Panc1 (cell line): Measurements from ENCODE around the gene KRTAP16-1. TPM values are rescaled to one million over a fixed set of nuclear protein-coding genes. Genes with fewer than 3 reads are reported as not detected.
A peak's percentile ranks its signal among the peaks of the same experiment; 100 is the strongest.

Experiments used
- ATAC-seq: fragments of 200-7000 bp; cut with Tn5 transposase; 2 replicates; pipeline ENCODE4 v1.9.1; 2020; ENCODE audit warnings: mild to moderate bottlenecking, moderate library complexity
- BruUV-seq: library from RNA; stranded (reverse); fragments of 400-500 nt; replicated peaks from 2 replicates; lab custom pipeline; 2021; lab: Mats Ljungman, UMichigan
- CTCF ChIA-PET: fragments of 300-600 bp; sonication (Branson Sonifier 250); formaldehyde crosslinking; loops from one replicate; lab custom pipeline; 2022; ENCODE audit warnings: antibody characterized with exemption; lab: Charles Lee
- POLR2A ChIA-PET: fragments of 300-600 bp; sonication (Branson Sonifier 250); formaldehyde crosslinking; loops from one replicate; lab custom pipeline; 2022; ENCODE audit warnings: antibody characterized with exemption; lab: Charles Lee
- DNase-seq: peaks from one replicate; pipeline ENCODE4 v3.0.0-alpha.2; 2010; ENCODE audit warnings: low read depth, low spot score
- H3K27ac ChIP-seq: 2 replicates; pipeline ENCODE4 v1.5.1; 2011; ENCODE audit warnings: mild to moderate bottlenecking, low read length, inconsistent platforms
- H3K27me3 ChIP-seq: fragments of 200-500 bp; sonication (Bioruptor generic); 2 replicates; pipeline ENCODE4 v1.6.0; 2014; ENCODE audit warnings: low read length, inconsistent platforms; ENCODE audit not compliant: control insufficient read depth, insufficient read depth
- H3K36me3 ChIP-seq: fragments of 200-500 bp; sonication (Bioruptor generic); 2 replicates; pipeline ENCODE4 v1.5.1; 2014; ENCODE audit warnings: inconsistent platforms, mild to moderate bottlenecking, low read length, moderate library complexity; ENCODE audit not compliant: control insufficient read depth, insufficient read depth
- H3K4me1 ChIP-seq: 2 replicates; pipeline ENCODE4 v1.5.1; 2011; ENCODE audit warnings: inconsistent platforms, mild to moderate bottlenecking, low read length, moderate library complexity; ENCODE audit not compliant: control insufficient read depth, insufficient read depth
- H3K4me3 ChIP-seq, 2 experiments: 2 replicates each; pipeline ENCODE4 v1.5.1; 2011 to 2012; ENCODE audit warnings: low read depth in 2 of 2, low read length in 2 of 2, mild to moderate bottlenecking in 2 of 2, inconsistent platforms in 1 of 2, moderate library complexity in 1 of 2
- H3K9me3 ChIP-seq: fragments of 200-500 bp; sonication (Bioruptor generic); 2 replicates; pipeline ENCODE4 v1.5.1; 2014; ENCODE audit warnings: low read depth, mild to moderate bottlenecking, inconsistent platforms, low read length, moderate library complexity; ENCODE audit not compliant: control insufficient read depth, insufficient read depth
- CTCF ChIP-seq: fragments of 450-650 bp; IDR thresholded peaks from 2 replicates; pipeline ENCODE4 v1.5.1; 2017; ENCODE audit warnings: mild to moderate bottlenecking
- POLR2AphosphoS5 ChIP-seq: IDR thresholded peaks from 2 replicates; pipeline ENCODE4 v1.6.1; 2012; ENCODE audit warnings: mild to moderate bottlenecking, low read depth, low read length, moderate library complexity
- REST ChIP-seq, 2 experiments: IDR thresholded peaks; 2 replicates each; pipeline ENCODE4 v1.6.1; 2011 to 2012; ENCODE audit warnings: low read depth in 2 of 2, control low read depth in 1 of 2, low read length in 1 of 2, mild to moderate bottlenecking in 1 of 2, moderate library complexity in 1 of 2; ENCODE audit not compliant: insufficient read depth in 1 of 2
- SIN3A ChIP-seq: IDR thresholded peaks from 2 replicates; pipeline ENCODE4 v1.6.1; 2012; ENCODE audit warnings: low read depth, mild to moderate bottlenecking, low read length, moderate library complexity, borderline replicate concordance; ENCODE audit not compliant: insufficient read depth
- TCF7L2 ChIP-seq: IDR thresholded peaks from 2 replicates; pipeline ENCODE4 v1.6.1; 2011; ENCODE audit warnings: mild to moderate bottlenecking, low read depth, low read length, inconsistent platforms
- in situ Hi-C: cut with HindIII; loops from 2 replicates; pipeline ENCODE4 v1.10.0; 2016; ENCODE audit warnings: low sequenced_read_pairs, low pct_unique_long_range_greater_than_20kb
- intact Hi-C: fragments of 100-400 bp; cut with micrococcal nuclease; formaldehyde crosslinking; loops from one replicate; pipeline ENCODE4 v1.10.0; 2022; ENCODE audit not compliant: unreplicated experiment
- total RNA-seq: library from RNA; stranded (reverse); gene quantifications from one replicate; pipeline ENCODE4 v1.2.1, GENCODE V29; 2021; ENCODE audit not compliant: unreplicated experiment

Gene KRTAP16-1
- total RNA-seq, 1 experiment from 2014 or later: not detected

- Histone ChIP-seq H3K27me3 (no peaks in the 10 kb centered on the region), H3K4me3 (no peak overlapping the region), H3K4me1 (no peaks in the 10 kb centered on the region), H3K9me3 (no peaks in the 10 kb centered on the region), H3K36me3 (no peaks in the 10 kb centered on the region), H3K27ac (no peak overlapping the region)
- intact Hi-C loops: loop anchor here (10.0 kb wide), 1 partner anchor 340 kb away; no protein-coding TSS in a partner anchor
- ATAC-seq (no peak), DNase-seq (no peak)
- no TSS peak for BruUV-seq
- ChIA-PET POLR2A (no interaction called here), CTCF (no interaction called here)
- TF ChIP-seq SIN3A: no peak
- TF ChIP-seq REST (IDR thresholded peaks at IDR 0.05; ENCODE audit: insufficient read depth in 1 of 2, low read depth in 2 of 2, low read length in 1 of 2): no peak
- TF ChIP-seq TCF7L2: no peak
- TF ChIP-seq POLR2AphosphoS5: no peak
- TF ChIP-seq CTCF: no peak
- in situ Hi-C loops: no loop called here
Measured at GRCh38 chr17:41325126-41325525, 16.0 kb upstream of the KRTAP16-1 start.

GRCh38 chr17:41324180-41325075, 15.3 kb upstream of the KRTAP16-1 start:
- POLR2A ChIA-PET: no interaction called here
- CTCF ChIA-PET: no interaction called here
- no peak overlapping the region for H3K27ac ChIP-seq
- H3K4me1 ChIP-seq: no peaks in the 10 kb centered on the region
- no peaks in the 10 kb centered on the region for H3K27me3 ChIP-seq
- no TSS peak for BruUV-seq
- no peaks in the 10 kb centered on the region for H3K36me3 ChIP-seq
- TF ChIP-seq REST (IDR thresholded peaks at IDR 0.05; ENCODE audit: insufficient read depth in 1 of 2, low read depth in 2 of 2, low read length in 1 of 2) (no peak), CTCF (peak; percentile 75)
- in situ Hi-C loops: no loop called here
- ATAC-seq (peak; percentile 65), DNase-seq (no peak)
- no peak overlapping the region for H3K4me3 ChIP-seq
- intact Hi-C loops: loop anchor here (10.0 kb wide), 1 partner anchor 340 kb away; no protein-coding TSS in a partner anchor
- H3K9me3 ChIP-seq: 0 out of 2 replicates have a peak, but pooled peaks cover under 1% of the 10 kb centered on the region
